ENCODE measurements around the gene RAMP3. TPM values are rescaled to one million over a fixed set of nuclear protein-coding genes. Genes with fewer than 3 reads are reported as not detected.
A peak's percentile ranks its signal among the peaks of the same experiment; 100 is the strongest.
"Not testable (repeated sequence)": the region's sequence is repeated elsewhere in the genome, so short reads cannot be mapped to it uniquely, and the experiment has no call there.

The RAMP3 gene, protein sequence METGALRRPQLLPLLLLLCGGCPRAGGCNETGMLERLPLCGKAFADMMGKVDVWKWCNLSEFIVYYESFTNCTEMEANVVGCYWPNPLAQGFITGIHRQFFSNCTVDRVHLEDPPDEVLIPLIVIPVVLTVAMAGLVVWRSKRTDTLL
- total RNA-seq: not detected

DNA sequence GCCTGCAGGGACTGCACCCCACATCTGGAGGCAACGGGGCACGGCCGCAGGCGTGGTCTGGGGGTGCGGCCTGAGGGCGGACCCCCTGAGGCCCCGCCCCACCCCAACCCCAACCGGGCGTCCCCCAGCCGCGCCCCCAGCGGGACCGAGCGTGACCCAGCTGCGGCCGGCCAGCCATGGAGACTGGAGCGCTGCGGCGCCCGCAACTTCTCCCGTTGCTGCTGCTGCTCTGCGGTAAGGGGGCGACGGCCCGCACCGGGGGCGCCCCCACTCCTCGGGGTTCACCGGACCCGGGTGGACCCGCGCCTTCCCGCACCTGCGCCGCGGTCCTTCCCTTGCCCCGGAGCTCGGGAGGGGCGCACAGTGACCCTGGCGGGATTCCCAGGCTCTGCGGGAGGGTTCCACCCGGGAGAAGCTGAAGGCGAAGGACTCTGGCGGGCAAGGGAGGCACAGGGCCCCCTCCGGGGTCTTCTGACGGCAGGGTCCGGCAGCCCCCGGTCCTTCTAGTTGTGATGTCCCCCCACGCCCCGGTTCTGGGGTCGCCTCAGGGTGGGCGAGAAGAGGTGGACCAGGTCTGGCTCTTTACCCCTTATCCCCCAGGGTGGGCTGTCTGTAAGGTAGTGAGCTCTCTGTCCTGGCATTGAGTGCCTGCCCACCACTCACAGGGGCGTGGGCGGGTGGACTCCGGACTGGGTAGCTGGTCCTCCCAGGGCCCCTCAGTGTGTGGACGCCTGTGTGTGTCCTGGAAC lies at the start of gene RAMP3:
RAMP3 (plus strand) TSS at position 139 of the 749 bp plus-strand sequence; CDS start at position 177, 38 bp downstream.
- no peak for ATAC-seq

DNA sequence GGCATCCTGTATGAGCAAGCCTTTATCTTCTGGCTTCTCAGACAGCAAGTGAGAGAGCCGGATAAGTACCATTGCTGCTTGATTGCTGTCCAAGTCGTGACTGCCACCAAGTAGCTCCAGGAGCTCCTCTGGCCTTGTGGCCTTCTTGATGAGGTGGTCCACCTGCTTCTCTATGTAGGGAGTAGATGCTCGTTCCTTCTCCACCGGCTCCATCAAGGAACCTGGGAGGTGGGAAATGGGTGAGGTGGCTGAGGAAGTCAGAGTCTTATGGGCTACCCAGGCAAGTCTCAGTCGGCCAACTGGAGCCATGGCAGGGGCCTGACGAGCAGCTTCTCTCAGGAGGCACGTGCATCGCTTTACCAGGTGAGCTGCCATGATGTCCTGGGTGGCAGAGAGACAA lies 48.7 kb upstream of the RAMP3 start:
- ATAC-seq (no peak), DNase-seq (no peak)
- ChIA-PET CTCF (no interaction called here), POLR2A (interaction anchor here (0.9 to 3.6 kb wide), 3 partner anchors 9 to 224 kb away, joined by 3 to 12 read pairs (median 4); partner anchors contain the start of gene PURB)
- Mint-ChIP-seq H3K27me3 (no peaks in the 10 kb centered on the region), H3K27ac (peak overlapping the region; percentile 83), H3K36me3 (ENCODE audit: low read depth) (peaks cover 65% of the 10 kb centered on the region), H3K4me3 (peak overlapping the region; percentile 90), H3K4me1 (ENCODE audit: low read depth) (peaks cover 42% of the 10 kb centered on the region), H3K9me3 (no peaks in the 10 kb centered on the region)
- TF ChIP-seq, protein P1, sequence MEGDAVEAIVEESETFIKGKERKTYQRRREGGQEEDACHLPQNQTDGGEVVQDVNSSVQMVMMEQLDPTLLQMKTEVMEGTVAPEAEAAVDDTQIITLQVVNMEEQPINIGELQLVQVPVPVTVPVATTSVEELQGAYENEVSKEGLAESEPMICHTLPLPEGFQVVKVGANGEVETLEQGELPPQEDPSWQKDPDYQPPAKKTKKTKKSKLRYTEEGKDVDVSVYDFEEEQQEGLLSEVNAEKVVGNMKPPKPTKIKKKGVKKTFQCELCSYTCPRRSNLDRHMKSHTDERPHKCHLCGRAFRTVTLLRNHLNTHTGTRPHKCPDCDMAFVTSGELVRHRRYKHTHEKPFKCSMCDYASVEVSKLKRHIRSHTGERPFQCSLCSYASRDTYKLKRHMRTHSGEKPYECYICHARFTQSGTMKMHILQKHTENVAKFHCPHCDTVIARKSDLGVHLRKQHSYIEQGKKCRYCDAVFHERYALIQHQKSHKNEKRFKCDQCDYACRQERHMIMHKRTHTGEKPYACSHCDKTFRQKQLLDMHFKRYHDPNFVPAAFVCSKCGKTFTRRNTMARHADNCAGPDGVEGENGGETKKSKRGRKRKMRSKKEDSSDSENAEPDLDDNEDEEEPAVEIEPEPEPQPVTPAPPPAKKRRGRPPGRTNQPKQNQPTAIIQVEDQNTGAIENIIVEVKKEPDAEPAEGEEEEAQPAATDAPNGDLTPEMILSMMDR (IDR thresholded peaks at IDR 0.05): no peak
- intact Hi-C loops (cut with micrococcal nuclease): no loop called here

More for the DNA sequence above, at the start of gene RAMP3:
- TF ChIP-seq, protein P1 (IDR thresholded peaks at IDR 0.05): no peak
- Mint-ChIP-seq H3K36me3 (ENCODE audit: low read depth) (no peaks in the 10 kb centered on the region), H3K4me1 (ENCODE audit: low read depth) (peaks cover 2% of the 10 kb centered on the region), H3K4me3 (no peak within 1 kb of the TSS), H3K9me3 (no peaks in the 10 kb centered on the region), H3K27me3 (peaks cover 21% of the 10 kb centered on the region), H3K27ac (no peak within 1 kb of the TSS)
- DNase-seq: no peak
- ChIA-PET CTCF (interaction anchor here (3.5 kb wide), 1 partner anchor 102 kb away, joined by 29 read pairs; no protein-coding TSS in a partner anchor), POLR2A (no interaction called here)
- intact Hi-C loops (cut with micrococcal nuclease): no loop called here

DNA sequence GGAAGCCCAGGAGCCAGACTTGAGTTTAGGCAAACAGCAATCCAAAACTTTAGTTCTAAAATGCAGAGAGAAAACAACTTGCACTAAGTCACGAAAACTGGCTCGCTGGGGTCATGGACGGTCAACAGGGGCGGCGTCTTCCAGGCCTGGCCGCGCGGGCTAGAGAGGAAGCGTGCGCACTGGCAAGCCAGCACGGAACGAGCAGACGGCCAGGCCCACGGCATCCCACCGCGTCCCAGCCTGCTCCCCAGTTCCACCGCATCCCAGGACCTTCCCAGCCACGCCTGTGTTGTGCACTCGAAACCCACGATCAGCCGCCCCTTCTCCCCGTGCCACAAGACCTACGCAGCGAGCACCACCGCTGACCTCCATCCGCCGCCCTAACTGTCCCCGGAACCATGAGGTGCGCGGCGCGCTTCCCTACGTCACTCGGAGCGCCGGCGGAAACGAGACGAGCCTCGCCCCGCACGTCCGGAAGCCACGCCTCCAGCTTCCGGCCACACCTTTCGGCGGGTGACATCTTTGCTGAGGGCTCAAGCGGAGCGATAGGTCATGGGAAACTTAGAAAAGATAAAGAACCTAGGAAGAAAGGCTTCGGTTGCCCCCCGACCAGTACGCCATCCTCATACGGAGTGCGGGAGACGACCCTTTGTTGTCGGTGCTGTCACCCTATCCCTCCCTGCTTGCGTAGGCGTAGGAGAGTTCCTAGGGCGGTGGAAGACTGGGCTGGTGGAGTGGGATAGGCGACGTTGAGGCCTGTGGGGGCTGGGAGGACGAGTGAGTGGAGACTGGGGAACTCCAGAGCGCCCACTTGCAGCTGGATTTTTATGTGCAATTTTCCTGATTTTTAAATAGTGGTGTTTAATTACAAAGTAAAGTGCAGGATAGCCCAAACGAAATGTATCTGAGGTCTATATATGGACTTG lies 46.0 kb upstream of the RAMP3 start, which contains the start of gene TBRG4:
TBRG4 (minus strand) TSS at position 400 of the 926 bp plus-strand sequence. CDS start 2,460 bp downstream, outside the sequence.
- POLR2A ChIA-PET: interaction anchor here (0.6 to 4.5 kb wide), 28 partner anchors 9 to 362 kb away, joined by 3 to 20 read pairs (median 4); partner anchors contain the start of gene PURB
- peak; percentile 94 for ATAC-seq
- intact Hi-C loops (cut with micrococcal nuclease): loop anchor here (1.0 kb wide), 1 partner anchor 131 kb away; no protein-coding TSS in a partner anchor

DNA sequence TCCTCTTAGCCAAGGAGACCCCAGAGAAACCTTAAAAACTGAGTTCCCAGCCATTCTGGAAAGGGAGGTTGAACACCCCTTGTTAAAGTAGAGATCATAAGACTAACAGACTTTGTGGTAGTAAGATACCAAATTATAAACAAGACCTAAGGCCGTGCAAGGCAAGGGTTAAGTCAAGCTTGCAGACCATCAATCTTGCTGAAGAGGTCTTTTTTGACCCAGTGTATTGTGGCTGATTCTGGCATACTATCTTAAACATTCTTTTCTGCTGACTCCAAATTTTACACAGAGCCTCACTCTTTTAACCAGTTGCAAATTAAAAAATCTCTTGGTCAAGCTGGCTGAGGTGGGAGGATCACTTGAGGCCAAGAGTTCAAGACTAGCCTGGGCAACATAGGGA lies 44.9 kb upstream of the RAMP3 start:
- intact Hi-C loops (cut with micrococcal nuclease): no loop called here

More for the DNA sequence above, 46.0 kb upstream of the RAMP3 start, which contains the start of gene TBRG4:
- Mint-ChIP-seq H3K9me3 (no peaks in the 10 kb centered on the region), H3K4me3 (peak within 1 kb of the TSS; percentile 90), H3K36me3 (ENCODE audit: low read depth) (peaks cover 45% of the 10 kb centered on the region), H3K27ac (peak within 1 kb of the TSS; percentile 95), H3K27me3 (no peaks in the 10 kb centered on the region), H3K4me1 (ENCODE audit: low read depth) (peaks cover 32% of the 10 kb centered on the region)
- peak; percentile 97 for DNase-seq
- TF ChIP-seq, protein P1 (IDR thresholded peaks at IDR 0.05): no peak
- CTCF ChIA-PET: interaction anchor here (0.7 to 3.7 kb wide), 6 partner anchors 12 to 138 kb away, joined by 3 to 13 read pairs (median 4); partner anchors contain the start of gene MYO1G

DNA sequence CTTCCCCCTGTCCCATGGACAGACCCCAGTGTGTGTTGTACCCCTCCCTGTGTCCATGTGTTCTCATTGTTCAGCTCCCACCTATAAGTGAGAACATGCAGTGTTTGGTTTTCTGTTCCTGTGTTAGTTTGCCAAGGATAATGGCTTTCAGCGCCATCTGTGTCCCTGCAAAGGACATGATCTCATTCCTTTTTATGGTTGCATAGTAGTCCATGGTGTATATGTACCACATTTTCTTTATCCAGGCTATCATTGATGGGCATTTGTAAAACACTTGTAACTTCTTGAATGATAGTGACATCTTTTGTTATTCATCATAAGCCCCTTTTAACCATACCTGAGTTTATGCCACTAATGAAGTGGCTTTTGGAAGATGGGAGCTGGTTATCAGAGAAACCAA lies 43.3 kb upstream of the RAMP3 start:
- not testable (repeated sequence) for H3K9me3 Mint-ChIP-seq

More for the DNA sequence above, 44.9 kb upstream of the RAMP3 start:
- H3K9me3 Mint-ChIP-seq: no peaks in the 10 kb centered on the region
- H3K4me3 Mint-ChIP-seq: peak overlapping the region; percentile 90
- POLR2A ChIA-PET: interaction anchor here (1.2 to 4.5 kb wide), 7 partner anchors 10 to 228 kb away, joined by 4 to 20 read pairs (median 9); partner anchors contain the start of gene PURB
- DNase-seq (no peak), ATAC-seq (no peak)
- CTCF ChIA-PET: interaction anchor here (1.2 to 3.7 kb wide), 3 partner anchors 24 to 139 kb away, joined by 3 to 13 read pairs (median 4); no protein-coding TSS in a partner anchor
- TF ChIP-seq, protein P1 (IDR thresholded peaks at IDR 0.05): no peak
- no peaks in the 10 kb centered on the region for H3K27me3 Mint-ChIP-seq
- H3K27ac Mint-ChIP-seq: peak overlapping the region; percentile 84
- peaks cover 35% of the 10 kb centered on the region for H3K36me3 Mint-ChIP-seq (ENCODE audit: low read depth)
- H3K4me1 Mint-ChIP-seq (ENCODE audit: low read depth): peaks cover 25% of the 10 kb centered on the region

More for the DNA sequence above, 43.3 kb upstream of the RAMP3 start:
- ChIA-PET POLR2A (interaction anchor here (1.2 to 3.4 kb wide), 3 partner anchors 9 to 141 kb away, joined by 3 to 19 read pairs (median 3); partner anchors contain the start of gene MYO1G), CTCF (interaction anchor here (1.0 to 2.9 kb wide), 2 partner anchors 22 to 69 kb away, joined by 3 to 17 read pairs; no protein-coding TSS in a partner anchor)
- peaks cover 10% of the 10 kb centered on the region for H3K4me1 Mint-ChIP-seq (ENCODE audit: low read depth)
- intact Hi-C loops (cut with micrococcal nuclease); H3K27ac Mint-ChIP-seq; H3K4me3 Mint-ChIP-seq; H3K27me3 Mint-ChIP-seq; DNase-seq; ATAC-seq: not testable (repeated sequence)
- H3K36me3 Mint-ChIP-seq (ENCODE audit: low read depth): peaks cover 21% of the 10 kb centered on the region

All from activated CD8-positive, alpha-beta T cell treated with anti-CD3 and anti-CD28 coated beads for 36 hours (primary cell).